Adrenal gland (tissue), 5 donors: ENCODE measurements around the gene AFDN.

Experiments
- POLR2A ChIP-seq, 2 donors: fragments of 450-650 bp; IDR thresholded peaks; one replicate each; pipeline ENCODE4 v1.6.1; 2017; ENCODE audit warnings: antibody characterized with exemption in 2 of 2, mild to moderate bottlenecking in 2 of 2, moderate library complexity in 1 of 2
- TF ChIP-seq, protein P1 (sequence below), 6 experiments: fragments of 450-650 bp in 4 of 6; fragments of 200-600 bp in 2 of 6; sonication (generic) in 1 of 6; IDR thresholded peaks; 1 replicate in 5 of 6; 2 replicates in 1 of 6; pipeline versions ENCODE4 v1.5.1 to v1.8.0; 2016 to 2021; ENCODE audit warnings: antibody characterized with exemption in 6 of 6, mild to moderate bottlenecking in 2 of 6, moderate library complexity in 1 of 6
- donor health status: DM: no; HTN: no; CAD: no.

DNA sequence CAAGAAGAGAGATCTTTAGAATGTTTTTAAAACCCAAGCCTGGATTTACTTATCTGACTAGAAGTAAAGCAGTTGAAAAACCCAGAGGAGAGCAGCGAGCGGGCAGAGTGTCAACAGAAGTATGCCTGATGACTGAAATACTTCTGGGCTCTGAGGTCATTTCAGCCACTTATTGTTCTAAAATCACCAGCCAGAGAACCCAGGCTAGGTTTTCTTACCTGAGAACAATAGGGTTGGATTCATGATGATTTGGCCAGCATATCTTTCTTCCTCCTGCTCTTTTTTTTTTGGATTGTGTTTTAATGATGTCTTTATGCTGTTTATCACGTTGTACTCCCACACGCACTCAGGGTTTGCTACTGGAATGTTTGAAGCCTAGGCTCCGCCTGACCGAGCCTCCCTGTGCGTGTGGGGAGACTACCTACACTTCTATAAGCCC is 107.7 kb downstream of the AFDN start:
- TF ChIP-seq, protein P1, sequence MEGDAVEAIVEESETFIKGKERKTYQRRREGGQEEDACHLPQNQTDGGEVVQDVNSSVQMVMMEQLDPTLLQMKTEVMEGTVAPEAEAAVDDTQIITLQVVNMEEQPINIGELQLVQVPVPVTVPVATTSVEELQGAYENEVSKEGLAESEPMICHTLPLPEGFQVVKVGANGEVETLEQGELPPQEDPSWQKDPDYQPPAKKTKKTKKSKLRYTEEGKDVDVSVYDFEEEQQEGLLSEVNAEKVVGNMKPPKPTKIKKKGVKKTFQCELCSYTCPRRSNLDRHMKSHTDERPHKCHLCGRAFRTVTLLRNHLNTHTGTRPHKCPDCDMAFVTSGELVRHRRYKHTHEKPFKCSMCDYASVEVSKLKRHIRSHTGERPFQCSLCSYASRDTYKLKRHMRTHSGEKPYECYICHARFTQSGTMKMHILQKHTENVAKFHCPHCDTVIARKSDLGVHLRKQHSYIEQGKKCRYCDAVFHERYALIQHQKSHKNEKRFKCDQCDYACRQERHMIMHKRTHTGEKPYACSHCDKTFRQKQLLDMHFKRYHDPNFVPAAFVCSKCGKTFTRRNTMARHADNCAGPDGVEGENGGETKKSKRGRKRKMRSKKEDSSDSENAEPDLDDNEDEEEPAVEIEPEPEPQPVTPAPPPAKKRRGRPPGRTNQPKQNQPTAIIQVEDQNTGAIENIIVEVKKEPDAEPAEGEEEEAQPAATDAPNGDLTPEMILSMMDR (IDR thresholded peaks at IDR 0.05): no peak
- TF ChIP-seq POLR2A (IDR thresholded peaks at IDR 0.05): no peak
